HG03139 (cell line): ENCODE measurements around the gene OR2V2.

Experiments
- ATAC-seq: cut with Tn5 transposase; IDR thresholded peaks from one replicate; pipeline ENCODE4 v1.9.1; 2021; ENCODE audit not compliant: unreplicated experiment

Gene OR2V2

GRCh38 chr5:181205761-181206649, 58.6 kb downstream of the OR2V2 start:
- no peak for ATAC-seq

- no peak for ATAC-seq
Measured at GRCh38 chr5:181207214-181207959, 60.0 kb downstream of the OR2V2 start.

- no peak for ATAC-seq
Measured at GRCh38 chr5:181207960-181208253, 60.5 kb downstream of the OR2V2 start.
